Spleen (tissue), 7 donors: ENCODE measurements around the gene ABCG2.
A peak's percentile ranks its signal among the peaks of the same experiment; 100 is the strongest.

Source experiments
- POLR2A ChIP-seq, 3 donors: fragments of 450-650 bp; IDR thresholded peaks; one replicate each; pipeline ENCODE4 v1.5.1; 2017; ENCODE audit warnings: antibody characterized with exemption in 3 of 3, mild to moderate bottlenecking in 1 of 3
- TF ChIP-seq, protein P1 (sequence below), 11 experiments: fragments of 200-600 bp in 7 of 11; fragments of 450-650 bp in 4 of 11; sonication (generic) in 4 of 11; IDR thresholded peaks in 8 of 11; conservative IDR thresholded peaks in 3 of 11; 1 replicate in 7 of 11; 2 replicates in 4 of 11; pipeline versions ENCODE4 v1.4.0 to v1.8.0; 2016 to 2021; ENCODE audit warnings: antibody characterized with exemption in 11 of 11, inconsistent platforms in 4 of 11, mild to moderate bottlenecking in 1 of 11
- donor health status: DM: no; HTN: no; CAD: no; lungs with moderate emphysema.
- donor health status: DM: no; HTN: no; CAD: no.
- donor health status: DM: no; HTN: no; CAD: no.

DNA sequence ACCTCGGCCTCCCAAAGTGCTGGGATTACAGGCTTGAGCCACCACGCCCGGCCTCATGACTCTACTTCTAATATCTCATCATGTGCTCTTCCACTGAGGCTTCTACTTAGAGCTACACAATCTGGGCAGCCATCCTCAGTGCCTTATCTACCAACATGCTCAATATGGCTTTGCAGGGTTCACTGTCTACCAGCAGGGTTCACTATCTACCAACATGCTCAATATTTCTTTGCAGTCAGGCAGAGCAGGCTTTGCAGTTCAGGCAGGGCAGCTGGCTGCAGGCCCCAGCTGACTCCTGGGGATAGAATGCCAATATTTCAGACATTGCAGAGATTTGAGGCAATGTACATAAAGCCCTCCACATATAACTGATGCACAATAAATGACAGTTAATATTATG is 103.5 kb downstream of the ABCG2 start:
- TF ChIP-seq POLR2A (IDR thresholded peaks at IDR 0.05): no peak
- TF ChIP-seq, protein P1, sequence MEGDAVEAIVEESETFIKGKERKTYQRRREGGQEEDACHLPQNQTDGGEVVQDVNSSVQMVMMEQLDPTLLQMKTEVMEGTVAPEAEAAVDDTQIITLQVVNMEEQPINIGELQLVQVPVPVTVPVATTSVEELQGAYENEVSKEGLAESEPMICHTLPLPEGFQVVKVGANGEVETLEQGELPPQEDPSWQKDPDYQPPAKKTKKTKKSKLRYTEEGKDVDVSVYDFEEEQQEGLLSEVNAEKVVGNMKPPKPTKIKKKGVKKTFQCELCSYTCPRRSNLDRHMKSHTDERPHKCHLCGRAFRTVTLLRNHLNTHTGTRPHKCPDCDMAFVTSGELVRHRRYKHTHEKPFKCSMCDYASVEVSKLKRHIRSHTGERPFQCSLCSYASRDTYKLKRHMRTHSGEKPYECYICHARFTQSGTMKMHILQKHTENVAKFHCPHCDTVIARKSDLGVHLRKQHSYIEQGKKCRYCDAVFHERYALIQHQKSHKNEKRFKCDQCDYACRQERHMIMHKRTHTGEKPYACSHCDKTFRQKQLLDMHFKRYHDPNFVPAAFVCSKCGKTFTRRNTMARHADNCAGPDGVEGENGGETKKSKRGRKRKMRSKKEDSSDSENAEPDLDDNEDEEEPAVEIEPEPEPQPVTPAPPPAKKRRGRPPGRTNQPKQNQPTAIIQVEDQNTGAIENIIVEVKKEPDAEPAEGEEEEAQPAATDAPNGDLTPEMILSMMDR (IDR thresholded peaks at IDR 0.05 in 8 of 11, conservative IDR thresholded peaks at IDR 0.05 in 3 of 11): peak in 3 of 11 experiments; percentile 32 to 51 (median 38)
